HG02678 (cell line): ENCODE results near the gene RND3.

Experiments
- ATAC-seq: cut with Tn5 transposase; IDR thresholded peaks from one replicate; pipeline ENCODE4 v1.9.1; 2021; ENCODE audit warnings: mild to moderate bottlenecking, moderate library complexity; ENCODE audit not compliant: unreplicated experiment

Gene RND3

GRCh38 chr2:150445398-150445797, 42.1 kb downstream of the RND3 start:
- ATAC-seq = no peak

GRCh38 chr2:150442484-150442883, 45.0 kb downstream of the RND3 start:
- no peak for ATAC-seq

- ATAC-seq = no peak
Observed at GRCh38 chr2:150441784-150442183, 45.7 kb downstream of the RND3 start.

- ATAC-seq = no peak
Observed at GRCh38 chr2:150441226-150441625, 46.2 kb downstream of the RND3 start.

- ATAC-seq = no peak
Observed at GRCh38 chr2:150438654-150439053, 48.8 kb downstream of the RND3 start.

GRCh38 chr2:150438041-150438440, 49.4 kb downstream of the RND3 start:
- no peak for ATAC-seq

- no peak for ATAC-seq
Observed at GRCh38 chr2:150432312-150432625, 55.2 kb downstream of the RND3 start.

GRCh38 chr2:150431561-150432311, 55.7 kb downstream of the RND3 start:
- ATAC-seq = no peak

- no peak for ATAC-seq
Observed at GRCh38 chr2:150429384-150429961, 58.0 kb downstream of the RND3 start.

GRCh38 chr2:150428641-150429040, 58.8 kb downstream of the RND3 start:
- ATAC-seq = no peak

- ATAC-seq = no peak
Observed at GRCh38 chr2:150427298-150427697, 60.2 kb downstream of the RND3 start.

GRCh38 chr2:150426724-150427123, 60.7 kb downstream of the RND3 start:
- no peak for ATAC-seq

- ATAC-seq = no peak
Observed at GRCh38 chr2:150426315-150426714, 61.2 kb downstream of the RND3 start.

GRCh38 chr2:150425121-150425955, 62.1 kb downstream of the RND3 start:
- no peak for ATAC-seq

GRCh38 chr2:150424406-150424805, 63.1 kb downstream of the RND3 start:
- ATAC-seq = no peak

- ATAC-seq = no peak
Observed at GRCh38 chr2:150421126-150421651, 66.3 kb downstream of the RND3 start.

GRCh38 chr2:150418916-150419315, 68.6 kb downstream of the RND3 start:
- ATAC-seq = no peak
